HepG2 (cell line): Measurements from ENCODE around the gene MAP3K14. TPM values are rescaled to one million over a fixed set of nuclear protein-coding genes. Genes with fewer than 3 reads are reported as not detected.

Experiments
- ATAC-seq: fragments of 200-7000 bp; cut with Tn5 transposase; 3 replicates; pipeline ENCODE4 v1.9.1; 2020; ENCODE audit warnings: mild to moderate bottlenecking, moderate library complexity
- BruUV-seq: library from RNA; stranded (reverse); fragments of 400-500 nt; replicated peaks from 2 replicates; lab custom pipeline; 2021; lab: Mats Ljungman, UMichigan
- CTCF ChIA-PET: fragments of 300-600 bp; formaldehyde crosslinking; extraction: SDS; loops from one replicate; lab custom pipeline; 2021; ENCODE audit warnings: low total read pairs, inconsistent platforms, low intra/inter-chr PET ratio; lab: Yijun Ruan, JAX
- POLR2A ChIA-PET: fragments of 350-600 bp; sonication (Branson Sonifier 250); formaldehyde crosslinking; loops from one replicate; lab custom pipeline; 2020; ENCODE audit warnings: antibody characterized with exemption, inconsistent platforms; lab: Yijun Ruan, JAX
- DNase-seq: peaks from one replicate; pipeline ENCODE4 v3.0.0-alpha.2; 2015; ENCODE audit warnings: low spot score
- FAIRE-seq: peaks from 3 replicates; lab custom pipeline; 2011; peaks lifted over from hg19 to GRCh38; lab: Jason Lieb, UNC
- H2AFZ ChIP-seq: one replicate; pipeline ENCODE4 v1.6.1; 2011; ENCODE audit warnings: low read length, inconsistent platforms
- H3K27ac ChIP-seq: fragments of 300-600 bp; 3 replicates; pipeline ENCODE4 v1.8.0; 2011; ENCODE audit warnings: mixed run types, mild to moderate bottlenecking, mixed read lengths, low read length, inconsistent platforms; ENCODE audit not compliant: insufficient read depth; ENCODE audit errors: extremely low read length
- H3K27me3 ChIP-seq, 2 experiments: fragments of 200-600 bp in 1 of 2; 2 replicates in 1 of 2; 3 replicates in 1 of 2; pipeline versions ENCODE4 v1.6.0 to v1.8.0; 2011; ENCODE audit warnings: low read length in 2 of 2, mild to moderate bottlenecking in 2 of 2, moderate library complexity in 2 of 2, inconsistent platforms in 1 of 2; ENCODE audit not compliant: insufficient read depth in 2 of 2, control insufficient read depth in 1 of 2
- H3K36me3 ChIP-seq, 2 experiments: fragments of 200-600 bp in 1 of 2; replicated peaks in 1 of 2; 2 replicates in 1 of 2; 3 replicates in 1 of 2; pipeline versions ENCODE4 v1.5.1 to v1.8.0; 2011; ENCODE audit warnings: low read length in 2 of 2, inconsistent platforms in 1 of 2; ENCODE audit not compliant: insufficient read depth in 2 of 2, control insufficient read depth in 1 of 2
- H3K4me1 ChIP-seq: 2 replicates; pipeline ENCODE4 v1.5.1; 2012; ENCODE audit warnings: low read length, inconsistent platforms; ENCODE audit not compliant: insufficient read depth
- H3K4me2 ChIP-seq: 2 replicates; pipeline ENCODE4 v1.6.0; 2011; ENCODE audit warnings: low read depth, low read length, inconsistent platforms
- H3K4me3 ChIP-seq, 3 experiments: fragments of 200-600 bp in 1 of 3; sonication (generic), shearing (Covaris generic) in 1 of 3; replicated peaks in 1 of 3; 2 replicates each; pipeline ENCODE4 v1.5.1; 2011 to 2016; ENCODE audit warnings: low read length in 3 of 3, inconsistent platforms in 2 of 3, low read depth in 2 of 3, mild to moderate bottlenecking in 2 of 3, control low read depth in 1 of 3, mixed read lengths in 1 of 3; ENCODE audit not compliant: insufficient read depth in 1 of 3
- H3K79me2 ChIP-seq: one replicate; pipeline ENCODE4 v1.6.1; 2011; ENCODE audit warnings: low read length, inconsistent platforms; ENCODE audit not compliant: insufficient read depth
- H3K9ac ChIP-seq: 2 replicates; pipeline ENCODE4 v1.6.0; 2011; ENCODE audit warnings: mild to moderate bottlenecking, low read depth, low read length, inconsistent platforms; ENCODE audit not compliant: insufficient read depth
- H3K9me3 ChIP-seq: 2 replicates; pipeline ENCODE4 v1.5.1; 2012; ENCODE audit warnings: mild to moderate bottlenecking, low read length
- H4K20me1 ChIP-seq: 2 replicates; pipeline ENCODE4 v1.6.0; 2011; ENCODE audit warnings: inconsistent platforms, mild to moderate bottlenecking, low read length, moderate library complexity; ENCODE audit not compliant: insufficient read depth
- FOXA1 ChIP-seq, 2 experiments: fragments of 450-650 bp in 1 of 2; sonication (generic) in 1 of 2; formaldehyde crosslinking in 1 of 2; IDR thresholded peaks; 2 replicates each; pipeline versions ENCODE4 v1.4.0 to v1.6.1; 2016 to 2020; ENCODE audit warnings: missing genetic modification reagents in 1 of 2
- JUNB ChIP-seq: sonication (generic); formaldehyde crosslinking; IDR thresholded peaks from 2 replicates; pipeline ENCODE4 v1.8.0; 2022; ENCODE audit warnings: missing genetic modification reagents, mild to moderate bottlenecking, borderline replicate concordance
- TEAD2 ChIP-seq: sonication (generic); formaldehyde crosslinking; IDR thresholded peaks from 2 replicates; pipeline ENCODE4 v1.9.0; 2021; ENCODE audit warnings: missing genetic modification reagents
- ZNF10 ChIP-seq: sonication (generic); formaldehyde crosslinking; IDR thresholded peaks from 2 replicates; pipeline ENCODE4 v1.4.0; 2020; ENCODE audit warnings: mild to moderate bottlenecking, low read depth, missing genetic modification reagents, borderline replicate concordance
- ZNF577 ChIP-seq: sonication (generic); formaldehyde crosslinking; IDR thresholded peaks from 2 replicates; pipeline ENCODE4 v1.4.0; 2020; ENCODE audit warnings: mild to moderate bottlenecking, low read depth, missing genetic modification reagents, borderline replicate concordance
- ZSCAN31 ChIP-seq: sonication (generic); formaldehyde crosslinking; IDR thresholded peaks from 2 replicates; pipeline ENCODE4 v1.5.0; 2020; ENCODE audit warnings: low read depth, mild to moderate bottlenecking, missing genetic modification reagents
- WGBS: methylation state at CpG from one replicate; pipeline ENCODE4 v1.1.6; 2017; ENCODE audit warnings: low lambda C conversion rate; 5-methylcytosine and 5-hydroxymethylcytosine counted together
- in situ Hi-C: cut with HindIII; loops from 2 replicates; pipeline ENCODE4 v1.10.0; 2017; ENCODE audit warnings: low pct_unique_long_range_greater_than_20kb; ENCODE audit not compliant: extremely low pct_ligation_motif_present
- intact Hi-C: fragments of 100-400 bp; cut with micrococcal nuclease; formaldehyde crosslinking; loops from one replicate; pipeline ENCODE4 v1.10.0; 2022; ENCODE audit not compliant: unreplicated experiment
- polyA plus RNA-seq, 8 experiments: library from polyadenylated mRNA; depleted of rRNA in 3 of 8; stranded (reverse) in 7 of 8; unstranded in 1 of 8; fragments of >200 nt; fragmentation: Illumina TruSeq in 4 of 8; extraction: Trizol in 4 of 8; gene quantifications; 2 replicates each; pipeline versions ENCODE4 v1.2.1 to v1.2.3, GENCODE V29; 2011 to 2016; ENCODE audit warnings: low read depth in 4 of 8, missing spikeins in 1 of 8, mixed read lengths in 1 of 8; ENCODE audit not compliant: insufficient read depth in 1 of 8
- total RNA-seq, 5 experiments: library from RNA; depleted of rRNA; stranded (reverse); fragments of >200 nt; fragmentation: Illumina TruSeq; extraction: Trizol; gene quantifications; 2 replicates each; pipeline ENCODE4 v1.2.3, GENCODE V29; 2016; ENCODE audit warnings: low read depth in 1 of 5
- TF ChIP-seq, protein P1 (sequence below): sonication (generic); formaldehyde crosslinking; IDR thresholded peaks from 2 replicates; pipeline ENCODE4 v1.9.0; 2021; ENCODE audit warnings: missing genetic modification reagents, borderline replicate concordance
- TF ChIP-seq, protein P2 (sequence below): sonication (generic); formaldehyde crosslinking; IDR thresholded peaks from 2 replicates; pipeline ENCODE4 v1.4.0; 2020; ENCODE audit warnings: missing genetic modification reagents

Gene MAP3K14
- total and polyA plus RNA-seq, 2 of the 13 experiments (the other 11 are each of a cell fraction or from before 2014, with no cell fraction given), result 2.6 TPM

DNA sequence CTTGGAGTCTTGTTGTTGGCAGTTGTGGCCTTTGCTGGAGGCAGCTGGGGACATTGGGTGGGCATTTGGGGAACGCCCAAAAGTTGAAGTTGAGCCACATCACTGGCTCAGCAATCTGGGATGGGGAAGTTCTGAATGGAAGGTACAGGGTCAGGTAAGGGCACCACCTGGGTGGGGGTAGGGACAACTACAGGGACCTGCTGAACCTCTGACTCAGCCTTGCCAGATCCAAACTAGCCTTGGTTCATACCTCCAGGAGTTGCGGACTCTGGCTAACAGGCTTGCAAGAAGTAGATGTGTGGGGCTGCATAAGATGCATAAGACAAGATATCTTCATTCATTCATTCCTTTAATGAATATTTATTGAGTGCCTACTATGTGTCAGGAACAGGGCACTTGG lies 79.1 kb downstream of the MAP3K14 start:
- H3K4me2 ChIP-seq, result no peak overlapping the region
- no peak overlapping the region for H2AFZ ChIP-seq
- H4K20me1 ChIP-seq, result no peaks in the 10 kb centered on the region
- H3K4me3 ChIP-seq, result no peak overlapping the region
- no peaks in the 10 kb centered on the region for H3K4me1 ChIP-seq
- TF ChIP-seq TEAD2 (CRISPR knock-in tag) (no peak), ZNF10 (CRISPR knock-in tag) (no peak), FOXA1 (IDR thresholded peaks at IDR 0.05) (no peak), FOXA1 (CRISPR knock-in tag; IDR thresholded peaks at IDR 0.05) (no peak), ZSCAN31 (CRISPR knock-in tag) (no peak), ZNF577 (CRISPR knock-in tag) (no peak), JUNB (CRISPR knock-in tag) (no peak)
- TF ChIP-seq, protein P1, sequence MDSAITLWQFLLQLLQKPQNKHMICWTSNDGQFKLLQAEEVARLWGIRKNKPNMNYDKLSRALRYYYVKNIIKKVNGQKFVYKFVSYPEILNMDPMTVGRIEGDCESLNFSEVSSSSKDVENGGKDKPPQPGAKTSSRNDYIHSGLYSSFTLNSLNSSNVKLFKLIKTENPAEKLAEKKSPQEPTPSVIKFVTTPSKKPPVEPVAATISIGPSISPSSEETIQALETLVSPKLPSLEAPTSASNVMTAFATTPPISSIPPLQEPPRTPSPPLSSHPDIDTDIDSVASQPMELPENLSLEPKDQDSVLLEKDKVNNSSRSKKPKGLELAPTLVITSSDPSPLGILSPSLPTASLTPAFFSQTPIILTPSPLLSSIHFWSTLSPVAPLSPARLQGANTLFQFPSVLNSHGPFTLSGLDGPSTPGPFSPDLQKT (CRISPR knock-in tag), result no peak
- TF ChIP-seq, protein P2, sequence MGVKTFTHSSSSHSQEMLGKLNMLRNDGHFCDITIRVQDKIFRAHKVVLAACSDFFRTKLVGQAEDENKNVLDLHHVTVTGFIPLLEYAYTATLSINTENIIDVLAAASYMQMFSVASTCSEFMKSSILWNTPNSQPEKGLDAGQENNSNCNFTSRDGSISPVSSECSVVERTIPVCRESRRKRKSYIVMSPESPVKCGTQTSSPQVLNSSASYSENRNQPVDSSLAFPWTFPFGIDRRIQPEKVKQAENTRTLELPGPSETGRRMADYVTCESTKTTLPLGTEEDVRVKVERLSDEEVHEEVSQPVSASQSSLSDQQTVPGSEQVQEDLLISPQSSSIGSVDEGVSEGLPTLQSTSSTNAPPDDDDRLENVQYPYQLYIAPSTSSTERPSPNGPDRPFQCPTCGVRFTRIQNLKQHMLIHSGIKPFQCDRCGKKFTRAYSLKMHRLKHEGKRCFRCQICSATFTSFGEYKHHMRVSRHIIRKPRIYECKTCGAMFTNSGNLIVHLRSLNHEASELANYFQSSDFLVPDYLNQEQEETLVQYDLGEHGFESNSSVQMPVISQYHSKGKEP, result no peak
- H3K27me3 ChIP-seq, result peaks cover 13 to 49% of the 10 kb centered on the region in 2 experiments
- H3K9me3 ChIP-seq, result no peaks in the 10 kb centered on the region
- 52% methylated on average over 2 of the region's 2 CpGs for WGBS
- no peak for FAIRE-seq
- BruUV-seq, result no TSS peak
- no peak overlapping the region for H3K9ac ChIP-seq
- in situ Hi-C loops (no loop called here), intact Hi-C loops (no loop called here)
- ChIA-PET POLR2A (no interaction called here), CTCF (no interaction called here)
- no peaks in the 10 kb centered on the region for H3K79me2 ChIP-seq
- DNase-seq, result no peak
- H3K36me3 ChIP-seq, result no peaks in the 10 kb centered on the region
- ATAC-seq, result no peak
- H3K27ac ChIP-seq, result no peak overlapping the region
